Left lung (tissue), 10 donors: Measurements from ENCODE around the gene HOXA1. TPM values are rescaled to one million over a fixed set of nuclear protein-coding genes. Genes with fewer than 3 reads are reported as not detected.
A peak's percentile ranks its signal among the peaks of the same experiment; 100 is the strongest.

Experiments
- ATAC-seq: fragments of 200-7000 bp; cut with Tn5 transposase; one replicate; pipeline ENCODE4 v1.9.1; 2020; ENCODE audit warnings: moderate library complexity
- DNase-seq, 4 donors: peaks; one replicate each; pipeline ENCODE4 v3.0.0-alpha.2; 2013 to 2020
- H3K27ac ChIP-seq, 2 donors: fragments of 200-600 bp; sonication (generic) in 1 of 2; one replicate each; pipeline versions ENCODE4 v1.5.0 to v1.8.0; 2020 to 2021
- H3K27me3 ChIP-seq, 2 donors: fragments of 200-600 bp; sonication (generic) in 1 of 2; one replicate each; pipeline versions ENCODE4 v1.5.0 to v1.8.0; 2020 to 2021
- H3K36me3 ChIP-seq, 2 donors: fragments of 200-600 bp; sonication (generic) in 1 of 2; one replicate each; pipeline versions ENCODE4 v1.5.0 to v1.8.0; 2020 to 2021
- H3K4me1 ChIP-seq, 2 donors: fragments of 200-600 bp; one replicate each; pipeline ENCODE4 v1.8.0; 2021
- H3K4me3 ChIP-seq, 2 donors: fragments of 200-600 bp; sonication (generic) in 1 of 2; one replicate each; pipeline versions ENCODE4 v1.5.0 to v1.8.0; 2020 to 2021; ENCODE audit warnings: mild to moderate bottlenecking in 1 of 2
- H3K9me3 ChIP-seq, 2 donors: fragments of 200-600 bp; sonication (generic) in 1 of 2; one replicate each; pipeline versions ENCODE4 v1.5.0 to v1.8.0; 2020 to 2021
- intact Hi-C, 2 donors: fragments of 100-400 bp; cut with DNase I; formaldehyde crosslinking; loops; one replicate each; pipeline versions ENCODE4 v1.11.2 to v1.14.2; 2022
- polyA plus RNA-seq, 6 donors: library from polyadenylated mRNA; unstranded; fragments of 120-200 nt; gene quantifications; one replicate each; pipeline ENCODE4 v1.2.1, GENCODE V29; 2013; ENCODE audit not compliant: insufficient read length in 6 of 6
- total RNA-seq, 2 donors: library from RNA; stranded (reverse); fragmentation: NEBNext Ultra II Directional; extraction: Animal tissue kit (Norgen Biotek cat#: 25700); gene quantifications; one replicate each; pipeline ENCODE4 v1.2.1, GENCODE V29; 2021
- TF ChIP-seq, protein P1 (sequence below), 2 donors: fragments of 200-600 bp; sonication (generic) in 1 of 2; IDR thresholded peaks; one replicate each; pipeline versions ENCODE4 v1.5.0 to v1.8.0; 2021; ENCODE audit warnings: antibody characterized with exemption in 2 of 2
- donor health status: DM: no; HTN: yes; CAD: no.
- donor health status: DM: no; HTN: no; CAD: no.

Gene HOXA1
- total and polyA plus RNA-seq, 8 donors: 0.50 to 3.1 (median 2.1) TPM

DNA sequence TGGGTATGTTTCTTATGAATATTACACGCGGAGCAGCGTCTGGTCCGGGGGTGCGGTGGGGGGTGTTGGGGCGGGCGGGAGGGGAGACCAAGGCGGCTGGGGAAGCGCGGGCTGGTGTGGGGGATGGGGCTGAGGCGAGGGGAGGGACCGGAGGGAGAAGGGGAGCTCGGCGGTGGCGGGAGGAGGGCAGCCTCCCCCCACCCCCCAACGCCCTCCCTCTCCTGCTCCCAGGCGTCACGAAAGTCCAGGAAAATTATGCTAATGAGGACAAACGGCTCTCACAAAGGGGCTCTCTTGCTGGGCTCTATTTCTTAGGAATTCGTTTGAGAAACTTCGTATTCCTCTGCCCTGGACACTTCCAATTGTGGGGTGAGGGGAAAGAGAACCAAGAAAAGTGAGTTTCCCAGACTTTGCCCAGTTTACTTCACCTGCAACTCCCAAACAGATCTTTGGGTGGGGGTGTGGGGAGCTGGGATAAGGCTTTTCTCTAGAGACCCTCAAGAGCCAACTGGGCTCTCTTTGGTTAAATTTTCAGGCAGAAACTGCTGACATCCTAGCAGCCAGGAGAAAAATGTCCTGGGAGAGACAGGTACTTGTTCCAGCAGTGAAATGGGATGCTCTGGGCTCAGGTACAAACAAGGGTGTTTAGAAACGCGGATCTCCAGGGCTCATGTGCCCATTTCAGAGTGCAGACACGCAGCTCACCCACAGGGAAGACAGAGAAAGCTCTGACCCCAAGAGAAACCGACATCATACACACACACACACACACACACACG, 18.4 kb upstream of the HOXA1 start:
- no peaks in the 10 kb centered on the region for H3K36me3 ChIP-seq
- peaks cover 6 to 78% of the 10 kb centered on the region in 2 donors for H3K27me3 ChIP-seq
- TF ChIP-seq, protein P1, sequence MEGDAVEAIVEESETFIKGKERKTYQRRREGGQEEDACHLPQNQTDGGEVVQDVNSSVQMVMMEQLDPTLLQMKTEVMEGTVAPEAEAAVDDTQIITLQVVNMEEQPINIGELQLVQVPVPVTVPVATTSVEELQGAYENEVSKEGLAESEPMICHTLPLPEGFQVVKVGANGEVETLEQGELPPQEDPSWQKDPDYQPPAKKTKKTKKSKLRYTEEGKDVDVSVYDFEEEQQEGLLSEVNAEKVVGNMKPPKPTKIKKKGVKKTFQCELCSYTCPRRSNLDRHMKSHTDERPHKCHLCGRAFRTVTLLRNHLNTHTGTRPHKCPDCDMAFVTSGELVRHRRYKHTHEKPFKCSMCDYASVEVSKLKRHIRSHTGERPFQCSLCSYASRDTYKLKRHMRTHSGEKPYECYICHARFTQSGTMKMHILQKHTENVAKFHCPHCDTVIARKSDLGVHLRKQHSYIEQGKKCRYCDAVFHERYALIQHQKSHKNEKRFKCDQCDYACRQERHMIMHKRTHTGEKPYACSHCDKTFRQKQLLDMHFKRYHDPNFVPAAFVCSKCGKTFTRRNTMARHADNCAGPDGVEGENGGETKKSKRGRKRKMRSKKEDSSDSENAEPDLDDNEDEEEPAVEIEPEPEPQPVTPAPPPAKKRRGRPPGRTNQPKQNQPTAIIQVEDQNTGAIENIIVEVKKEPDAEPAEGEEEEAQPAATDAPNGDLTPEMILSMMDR (IDR thresholded peaks at IDR 0.05): no peak
- intact Hi-C loops: no loop called here
- H3K9me3 ChIP-seq: no peaks in the 10 kb centered on the region
- DNase-seq (peak in 2 of 4 donors; percentile 73 to 90), ATAC-seq (peak; percentile 42)
- peak overlapping the region; percentile 32 to 42 for H3K4me3 ChIP-seq
- peak overlapping the region; percentile 71 to 90 for H3K27ac ChIP-seq
- H3K4me1 ChIP-seq: peaks cover 0 to 5% of the 10 kb centered on the region in 2 donors

GRCh38 chr7:27112955-27113949, 17.5 kb upstream of the HOXA1 start:
- DNase-seq (peak; percentile 52 to 84 (median 76)), ATAC-seq (peak; percentile 14)
- TF ChIP-seq, protein P1 (IDR thresholded peaks at IDR 0.05): no peak
- H3K9me3 ChIP-seq: no peaks in the 10 kb centered on the region
- peaks cover 0 to 5% of the 10 kb centered on the region in 2 donors for H3K4me1 ChIP-seq
- intact Hi-C loops: no loop called here
- H3K36me3 ChIP-seq: no peaks in the 10 kb centered on the region
- H3K4me3 ChIP-seq: peak overlapping the region; percentile 32 to 42
- H3K27me3 ChIP-seq: peaks cover 4 to 77% of the 10 kb centered on the region in 2 donors
- peak overlapping the region; percentile 71 to 90 for H3K27ac ChIP-seq

DNA sequence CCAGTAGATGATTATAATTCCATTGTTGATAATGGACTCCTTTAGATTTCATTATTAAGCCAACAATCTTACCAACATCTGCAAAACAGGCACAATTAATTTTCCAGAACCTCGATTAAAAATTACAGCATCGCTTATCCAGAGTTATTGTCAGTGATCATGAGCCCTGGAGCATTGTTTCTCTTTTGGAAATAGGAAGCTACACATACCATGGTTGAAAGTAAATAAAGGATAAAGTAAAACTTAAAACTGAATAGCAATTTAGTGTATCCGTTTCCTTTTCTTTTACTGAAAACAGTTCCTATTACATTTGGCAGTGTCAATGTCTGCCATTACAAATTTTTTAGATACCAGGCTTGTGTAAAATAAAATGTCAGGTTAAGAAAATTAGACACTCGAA, 16.6 kb upstream of the HOXA1 start:
- H3K27me3 ChIP-seq: peaks cover 4 to 77% of the 10 kb centered on the region in 2 donors
- H3K36me3 ChIP-seq: no peaks in the 10 kb centered on the region
- no peaks in the 10 kb centered on the region for H3K9me3 ChIP-seq
- intact Hi-C loops: no loop called here
- H3K27ac ChIP-seq: peak overlapping the region; percentile 71 to 90
- DNase-seq (no peak), ATAC-seq (no peak)
- peak overlapping the region; percentile 32 to 42 for H3K4me3 ChIP-seq
- H3K4me1 ChIP-seq: peaks cover 0 to 5% of the 10 kb centered on the region in 2 donors
- TF ChIP-seq, protein P1 (IDR thresholded peaks at IDR 0.05): no peak

DNA sequence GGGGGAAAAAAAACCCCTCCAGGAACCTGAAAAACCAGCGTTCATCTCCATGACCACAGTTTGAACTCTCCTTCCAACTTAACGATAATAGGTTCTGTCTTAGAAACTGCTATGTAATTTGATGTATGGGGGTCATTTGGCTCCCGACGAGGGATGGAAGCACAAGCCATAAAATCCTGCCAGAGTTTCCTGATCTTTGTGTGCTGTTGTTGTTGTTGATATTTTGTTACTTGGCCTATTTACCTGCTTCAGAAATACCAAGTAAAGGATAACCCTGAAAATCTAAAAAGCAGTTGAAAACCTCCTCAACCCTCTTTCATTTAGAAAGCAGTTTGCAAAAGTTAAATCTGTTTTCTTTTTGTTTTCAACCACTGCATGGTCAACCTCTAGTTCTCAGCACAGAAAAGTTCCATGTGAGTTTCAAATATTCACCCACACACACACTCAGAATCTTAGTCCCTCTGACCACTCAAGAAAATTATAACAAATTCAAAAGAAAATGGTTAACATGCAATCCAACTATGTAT, 16.0 kb upstream of the HOXA1 start:
- intact Hi-C loops: no loop called here
- Histone ChIP-seq H3K27ac (peak overlapping the region; percentile 25 to 90), H3K9me3 (no peaks in the 10 kb centered on the region), H3K36me3 (no peaks in the 10 kb centered on the region), H3K27me3 (peaks cover 4 to 77% of the 10 kb centered on the region in 2 donors), H3K4me1 (peaks cover 2 to 5% of the 10 kb centered on the region in 2 donors), H3K4me3 (peak overlapping the region in 1 of 2 donors; percentile 42)
- ATAC-seq (no peak), DNase-seq (no peak)
- TF ChIP-seq, protein P1 (IDR thresholded peaks at IDR 0.05): no peak
